ENCODE measurements around the gene STARD9. TPM values are rescaled to one million over a fixed set of nuclear protein-coding genes. Genes with fewer than 3 reads are reported as not detected.
A peak's percentile ranks its signal among the peaks of the same experiment; 100 is the strongest.
"Not testable (repeated sequence)": the region's sequence is repeated elsewhere in the genome, so short reads cannot be mapped to it uniquely, and the experiment has no call there.

Gene STARD9
- polyA plus RNA-seq, 3 donors, result 8.9 to 16.1 (median 10.3) TPM

GRCh38 chr15:42616107-42616506 is 40.7 kb downstream of the STARD9 start:
- no peak for DNase-seq (ENCODE audit: extremely low read depth in 1 of 11, low read depth in 9 of 11, low spot score in 4 of 11)

- DNase-seq (ENCODE audit: extremely low read depth in 1 of 11, low read depth in 9 of 11, low spot score in 4 of 11), result no peak
These were observed 44.4 kb downstream of the STARD9 start for GRCh38 chr15:42619656-42620371.

DNA sequence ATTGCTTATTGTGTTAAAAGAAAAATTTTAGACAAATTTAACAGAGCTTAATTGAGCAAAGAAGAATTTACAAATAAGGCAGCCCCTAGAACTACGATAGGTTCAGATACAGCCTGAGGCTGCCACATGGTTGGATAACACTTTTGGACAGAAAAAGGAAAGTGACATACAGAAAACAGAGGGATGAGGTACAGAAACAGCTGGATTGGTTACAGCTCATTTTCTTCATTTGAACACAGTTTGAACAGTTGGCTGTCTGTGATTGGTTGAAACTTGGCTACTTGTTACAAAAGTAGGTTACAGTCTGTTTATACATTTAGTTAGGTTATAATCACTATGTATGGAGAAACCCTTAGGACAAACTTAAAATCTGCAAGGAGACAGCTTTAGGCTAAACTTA is 46.0 kb downstream of the STARD9 start:
- DNase-seq (ENCODE audit: extremely low read depth in 1 of 11, low read depth in 9 of 11, low spot score in 4 of 11), result no peak

- DNase-seq (ENCODE audit: extremely low read depth in 1 of 11, low read depth in 9 of 11, low spot score in 4 of 11), result no peak
These were observed 46.9 kb downstream of the STARD9 start for GRCh38 chr15:42621996-42622925.

DNA sequence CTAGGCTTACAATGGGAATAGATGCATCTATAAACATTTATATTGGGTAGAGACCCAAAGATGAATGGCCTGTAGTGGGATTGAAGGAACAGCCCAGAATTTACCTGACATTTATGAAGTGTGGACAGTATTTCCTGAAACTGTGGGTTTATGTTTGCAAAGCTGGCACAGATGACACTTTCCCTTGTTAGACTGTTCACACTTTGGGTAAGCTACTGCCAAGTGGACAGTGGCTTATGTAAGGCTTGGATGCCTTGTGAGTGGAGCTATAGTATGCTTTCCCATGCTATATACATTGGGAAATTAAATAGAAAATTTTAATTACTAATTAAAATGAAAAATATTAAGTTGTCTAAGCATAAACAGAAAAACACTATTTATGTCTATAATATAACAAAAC is 48.5 kb downstream of the STARD9 start:
- no peak for DNase-seq (ENCODE audit: extremely low read depth in 1 of 11, low read depth in 9 of 11, low spot score in 4 of 11)

DNA sequence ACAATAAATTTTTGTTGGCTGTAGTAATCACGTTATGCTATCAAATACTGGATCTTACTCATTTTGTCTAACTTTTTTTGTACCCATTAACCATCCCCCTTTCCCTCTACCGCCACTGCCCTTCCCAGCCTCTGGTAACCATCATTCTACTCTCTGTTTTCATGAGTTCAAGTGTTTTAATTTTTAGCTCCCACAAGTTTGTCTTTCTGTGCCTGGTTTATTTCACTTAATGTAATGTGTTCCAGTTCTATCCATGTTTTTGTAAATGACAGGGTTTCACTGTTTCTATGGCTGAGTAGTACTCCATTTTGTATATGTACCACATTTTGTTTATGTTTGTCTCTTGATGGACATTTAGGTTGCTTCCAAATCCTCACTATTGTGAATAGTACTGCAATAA is 52.1 kb downstream of the STARD9 start:
- no peak for DNase-seq (ENCODE audit: extremely low read depth in 1 of 11, low read depth in 9 of 11, low spot score in 4 of 11)

GRCh38 chr15:42628761-42629160 is 53.4 kb downstream of the STARD9 start:
- no peak for DNase-seq (ENCODE audit: extremely low read depth in 1 of 11, low read depth in 9 of 11, low spot score in 4 of 11)

DNA sequence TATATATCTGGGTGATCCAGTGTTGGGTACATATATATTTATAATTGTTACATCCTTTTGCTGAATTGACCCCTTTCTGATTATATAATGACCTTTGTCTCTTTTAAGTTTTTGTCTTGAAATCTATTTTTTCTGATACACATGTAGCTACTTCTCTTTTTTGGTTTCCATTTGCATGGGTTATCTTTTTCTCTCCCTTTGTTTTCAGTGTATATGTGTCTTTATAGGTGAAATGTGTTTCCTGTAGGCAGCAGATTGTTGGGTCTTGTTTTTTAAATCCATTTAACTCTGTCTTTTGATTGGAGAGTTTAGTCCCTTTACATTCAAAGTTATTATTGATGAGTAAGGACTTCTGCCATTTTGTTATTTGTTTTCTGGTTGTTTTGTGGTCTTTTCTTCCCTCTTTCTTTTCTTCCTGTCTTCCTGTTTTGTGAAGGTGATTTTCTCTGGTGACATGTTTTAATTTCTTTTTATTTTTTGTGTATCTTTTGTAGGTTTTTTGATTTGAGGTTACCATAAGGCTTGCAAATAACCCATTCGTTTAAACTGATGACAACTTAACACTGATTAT is 56.8 kb downstream of the STARD9 start:
- no peak for DNase-seq (ENCODE audit: extremely low read depth in 1 of 11, low read depth in 9 of 11, low spot score in 4 of 11)

DNA sequence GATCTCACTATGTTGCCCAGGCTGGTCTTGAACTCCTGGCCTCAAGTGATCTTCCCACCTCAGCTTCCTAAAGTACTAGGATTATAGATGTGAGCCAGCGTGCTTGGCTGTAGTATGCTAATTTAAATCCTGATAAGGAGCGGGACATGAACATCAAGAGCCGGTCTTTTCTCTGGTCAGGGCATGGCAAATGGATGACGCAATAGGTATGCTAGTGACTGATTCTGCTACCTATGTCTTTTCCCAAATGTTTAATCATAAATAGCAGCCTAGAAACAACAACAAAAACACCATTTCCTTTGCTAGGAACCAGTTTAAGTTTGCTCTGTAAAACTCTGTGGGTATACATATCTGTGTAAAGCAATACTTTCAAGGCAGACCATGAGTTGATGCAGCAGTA is 64.7 kb downstream of the STARD9 start:
- no peak for DNase-seq (ENCODE audit: extremely low read depth in 1 of 11, low read depth in 9 of 11, low spot score in 4 of 11)

GRCh38 chr15:42650208-42651066 is 75.0 kb downstream of the STARD9 start:
- peak; percentile 29 to 77 (median 63) for DNase-seq (ENCODE audit: extremely low read depth in 1 of 11, low read depth in 9 of 11, low spot score in 4 of 11)

GRCh38 chr15:42665827-42666226 is 90.4 kb downstream of the STARD9 start:
- no peak for DNase-seq (ENCODE audit: extremely low read depth in 1 of 11, low read depth in 9 of 11, low spot score in 4 of 11)

GRCh38 chr15:42667855-42668254 is 92.4 kb downstream of the STARD9 start:
- no peak for DNase-seq (ENCODE audit: extremely low read depth in 1 of 11, low read depth in 9 of 11, low spot score in 4 of 11)

DNA sequence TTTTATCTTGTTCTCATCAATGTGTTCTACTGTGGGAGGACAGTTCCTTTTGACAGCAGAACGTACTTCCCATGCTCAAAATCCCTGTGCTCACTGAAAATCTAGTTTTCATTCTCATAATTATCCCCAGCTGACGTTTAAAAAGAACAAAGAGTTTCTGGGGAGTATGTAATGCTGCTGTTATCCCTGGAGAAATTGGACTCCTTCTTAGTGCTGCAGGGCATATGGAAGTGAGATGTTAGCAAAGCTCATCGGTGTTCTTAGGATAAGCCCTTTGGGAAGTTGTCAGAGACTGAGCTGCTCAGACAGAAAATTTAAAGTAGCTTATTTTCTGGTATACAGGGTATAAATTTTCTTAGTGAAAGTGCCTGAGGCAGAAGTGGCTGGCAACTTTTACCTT is 95.0 kb downstream of the STARD9 start:
- no peak for DNase-seq (ENCODE audit: extremely low read depth in 1 of 11, low read depth in 9 of 11, low spot score in 4 of 11)

DNA sequence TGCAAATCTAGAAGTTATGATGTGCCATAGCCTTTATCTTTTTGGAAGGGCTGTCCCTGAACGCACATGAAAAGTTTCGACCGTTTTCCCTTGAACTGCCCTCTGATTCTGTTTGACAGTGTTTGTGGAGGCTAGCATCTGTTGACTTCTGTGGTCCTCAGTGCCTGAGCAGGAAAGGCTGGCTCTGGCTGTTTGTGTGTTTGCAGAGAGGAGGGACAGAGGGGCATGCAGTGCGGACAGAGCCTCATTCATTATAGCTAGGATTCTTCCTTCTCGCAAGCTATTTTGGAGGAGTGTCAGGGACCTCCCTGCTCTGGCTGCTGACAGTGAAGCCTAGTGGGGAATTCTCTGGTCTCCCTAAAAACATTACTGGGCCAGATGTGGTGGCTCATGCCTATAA is 97.0 kb downstream of the STARD9 start:
- no peak for DNase-seq (ENCODE audit: extremely low read depth in 1 of 11, low read depth in 9 of 11, low spot score in 4 of 11)

GRCh38 chr15:42674472-42674871 is 99.1 kb downstream of the STARD9 start:
- no peak for DNase-seq (ENCODE audit: extremely low read depth in 1 of 11, low read depth in 9 of 11, low spot score in 4 of 11)

DNA sequence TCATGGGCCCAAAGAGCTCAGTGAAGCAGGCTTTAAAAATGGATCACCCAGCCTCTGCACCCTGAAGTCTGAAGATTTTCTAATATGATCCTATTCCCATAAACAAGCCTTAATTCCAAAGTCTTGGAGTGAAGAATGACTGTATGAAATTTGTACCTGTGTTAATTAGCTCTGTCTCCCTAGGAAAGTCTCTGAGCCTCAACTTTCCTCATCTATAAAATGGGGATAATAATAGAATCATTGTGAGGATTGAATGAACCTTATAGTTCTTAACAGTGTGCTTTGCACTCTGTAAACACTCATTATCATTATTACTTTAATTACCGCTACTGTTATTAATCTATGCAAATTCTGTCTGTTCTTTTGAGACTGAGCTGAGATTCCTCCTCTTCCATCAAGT is 99.6 kb downstream of the STARD9 start:
- DNase-seq (ENCODE audit: extremely low read depth in 1 of 11, low read depth in 9 of 11, low spot score in 4 of 11), result no peak

GRCh38 chr15:42679285-42680141 is 104.1 kb downstream of the STARD9 start:
- DNase-seq (ENCODE audit: extremely low read depth in 1 of 11, low read depth in 9 of 11, low spot score in 4 of 11), result no peak

GRCh38 chr15:42680142-42680482 is 104.7 kb downstream of the STARD9 start:
- DNase-seq (ENCODE audit: extremely low read depth in 1 of 11, low read depth in 9 of 11, low spot score in 4 of 11), result not testable (repeated sequence)
